Retinal pigment epithelial cell (primary cell): ENCODE measurements around the gene LAMA5.
A peak's percentile ranks its signal among the peaks of the same experiment; 100 is the strongest.

Source experiments
- DNase-seq: peaks from one replicate; pipeline ENCODE4 v3.0.0-alpha.2; 2010; ENCODE audit warnings: low read depth
- H3K4me3 ChIP-seq: 2 replicates; pipeline ENCODE4 v1.5.1; 2011; ENCODE audit warnings: mild to moderate bottlenecking, low read length, control low read depth, moderate library complexity
- CTCF ChIP-seq: conservative IDR thresholded peaks from 2 replicates; pipeline ENCODE4 v1.5.1; 2011; ENCODE audit warnings: low read depth, low read length, control low read depth, inconsistent platforms

LAMA5 gene

GRCh38 chr20:62272200-62272599 is 94.9 kb downstream of the LAMA5 start:
- DNase-seq: no peak
- no peak for TF ChIP-seq CTCF
- no peak overlapping the region for H3K4me3 ChIP-seq

- no peak for DNase-seq
- TF ChIP-seq CTCF: peak; percentile 17
- no peak overlapping the region for H3K4me3 ChIP-seq
Measured at GRCh38 chr20:62269871-62270270, 97.2 kb downstream of the LAMA5 start.

GRCh38 chr20:62269378-62269777 is 97.7 kb downstream of the LAMA5 start:
- TF ChIP-seq CTCF: no peak
- no peak overlapping the region for H3K4me3 ChIP-seq
- DNase-seq: peak; percentile 22

- no peak overlapping the region for H3K4me3 ChIP-seq
- no peak for TF ChIP-seq CTCF
Measured at GRCh38 chr20:62268228-62268900, 98.7 kb downstream of the LAMA5 start.

GRCh38 chr20:62267543-62267942 is 99.6 kb downstream of the LAMA5 start:
- DNase-seq: no peak
- no peak for TF ChIP-seq CTCF

More at GRCh38 chr20:62268228-62268900, 98.7 kb downstream of the LAMA5 start:
- DNase-seq: no peak

GRCh38 chr20:62266851-62267250 is 100.3 kb downstream of the LAMA5 start:
- DNase-seq: no peak
- H3K4me3 ChIP-seq: no peak overlapping the region
- no peak for TF ChIP-seq CTCF

More at GRCh38 chr20:62267543-62267942, 99.6 kb downstream of the LAMA5 start:
- H3K4me3 ChIP-seq: no peak overlapping the region

GRCh38 chr20:62266340-62266739 is 100.8 kb downstream of the LAMA5 start:
- no peak for DNase-seq
- H3K4me3 ChIP-seq: no peak overlapping the region
- no peak for TF ChIP-seq CTCF
